Fibroblast of gingiva (primary cell): ENCODE results near the gene C16orf54.
"Not testable (repeated sequence)": the region's sequence is repeated elsewhere in the genome, so short reads cannot be mapped to it uniquely, and the experiment has no call there.

ENCODE experiments used
- DNase-seq: peaks from one replicate; pipeline ENCODE4 v3.0.0-alpha.2; 2011; ENCODE audit warnings: low read depth

The C16orf54 gene

DNA sequence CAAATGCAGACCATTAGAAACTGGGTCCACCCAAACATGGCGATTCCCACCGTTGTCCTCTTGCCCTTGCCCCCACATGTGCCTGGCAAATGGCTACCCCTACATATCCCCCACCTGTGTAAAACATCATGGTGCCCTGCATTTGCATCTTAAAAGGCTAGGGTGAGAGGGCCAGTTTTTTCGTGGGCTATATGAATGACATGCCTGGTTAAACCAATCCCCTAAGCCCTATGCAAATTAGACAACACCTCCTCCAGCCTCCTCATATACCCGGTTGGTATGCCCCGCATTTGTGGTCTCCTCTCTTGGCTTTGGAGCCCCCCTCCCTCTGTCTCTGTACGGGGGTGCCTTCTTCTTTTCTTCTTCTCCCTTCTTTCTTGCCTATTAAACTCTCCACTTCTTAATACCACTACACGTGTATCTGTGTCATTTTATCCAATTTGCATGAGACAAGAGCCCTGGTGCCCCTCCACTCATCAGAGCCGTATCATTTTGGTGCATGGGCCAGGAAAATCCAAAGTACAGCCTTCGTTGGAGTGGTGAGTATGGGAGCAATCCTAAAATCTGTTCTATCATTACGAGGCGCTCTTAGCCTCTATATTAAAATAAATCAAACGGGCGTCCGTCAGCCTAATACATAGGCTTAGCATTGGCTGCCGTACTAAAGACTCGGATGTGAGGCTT, 36.7 kb downstream of the C16orf54 start:
- DNase-seq: no peak

DNA sequence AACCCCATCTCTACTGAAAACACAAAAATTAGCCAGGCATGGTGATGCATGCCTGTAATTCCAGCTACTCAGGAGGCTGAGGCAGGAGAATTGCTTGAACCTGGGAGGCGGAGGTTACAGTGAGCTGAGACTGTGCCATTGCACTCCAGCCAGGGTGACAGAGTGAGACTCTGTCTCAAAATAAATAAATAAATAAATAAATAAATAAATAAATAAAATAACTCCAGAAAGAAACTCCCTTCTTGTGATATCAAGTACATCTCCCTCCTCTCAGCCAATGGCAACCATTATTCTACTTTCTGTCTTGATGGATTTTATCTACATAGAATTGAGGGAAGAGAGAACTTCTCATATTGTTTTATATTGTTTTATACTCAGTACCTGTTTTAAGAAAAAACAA, 38.6 kb downstream of the C16orf54 start:
- not testable (repeated sequence) for DNase-seq

DNA sequence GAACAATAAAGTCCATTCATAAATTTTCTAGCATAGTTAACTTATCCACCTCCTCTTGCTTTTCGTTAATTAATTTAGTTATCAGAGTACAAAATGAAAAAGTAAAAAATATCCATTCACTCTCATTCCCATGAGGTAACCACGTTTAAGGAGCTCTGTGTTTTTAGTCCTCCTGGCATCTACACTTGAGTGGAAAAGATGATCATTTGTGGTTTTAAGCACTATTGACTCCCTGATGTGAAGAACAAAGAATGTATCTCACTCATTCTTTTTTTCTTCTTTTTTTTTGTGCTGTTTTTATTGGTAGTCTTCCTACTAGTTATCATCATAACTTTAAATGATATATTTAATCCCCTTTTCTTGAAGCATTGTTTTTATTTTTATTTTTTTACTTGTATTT, 40.8 kb downstream of the C16orf54 start:
- no peak for DNase-seq

DNA sequence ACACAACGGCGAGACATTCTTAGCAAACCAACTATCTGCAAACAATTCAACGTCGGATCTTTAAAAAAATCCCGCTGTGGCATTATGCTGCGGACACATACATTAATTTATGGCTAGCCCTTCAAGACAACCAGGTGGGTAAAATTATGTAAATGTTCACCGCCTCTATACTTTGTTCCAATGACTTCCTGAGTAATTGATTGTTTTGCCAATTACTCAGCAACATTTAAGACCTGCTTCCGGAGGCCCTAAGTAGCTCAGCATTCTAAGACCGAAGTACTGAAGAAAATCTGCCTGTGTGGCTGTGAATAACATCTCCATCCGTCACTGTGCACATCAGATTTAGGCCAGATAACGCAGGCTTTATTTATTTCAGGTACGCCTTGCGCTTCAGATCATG, 43.5 kb downstream of the C16orf54 start:
- no peak for DNase-seq

DNA sequence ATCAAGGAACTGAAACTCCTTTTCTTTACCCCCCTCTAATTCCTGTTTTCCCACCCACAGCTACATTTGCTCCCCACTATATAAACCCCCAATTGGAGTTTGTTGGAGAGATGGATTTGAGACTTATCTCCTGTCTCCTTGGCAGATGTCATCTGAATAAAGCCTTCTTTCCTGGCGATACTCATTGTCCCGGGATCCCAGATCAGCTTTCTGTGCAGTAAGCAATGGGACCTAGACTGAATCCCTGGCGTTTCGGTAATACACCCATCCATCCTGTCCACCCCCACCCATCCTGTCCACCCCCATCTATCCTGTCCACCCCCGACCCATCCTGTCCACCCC, 44.6 kb downstream of the C16orf54 start:
- DNase-seq: no peak

DNA sequence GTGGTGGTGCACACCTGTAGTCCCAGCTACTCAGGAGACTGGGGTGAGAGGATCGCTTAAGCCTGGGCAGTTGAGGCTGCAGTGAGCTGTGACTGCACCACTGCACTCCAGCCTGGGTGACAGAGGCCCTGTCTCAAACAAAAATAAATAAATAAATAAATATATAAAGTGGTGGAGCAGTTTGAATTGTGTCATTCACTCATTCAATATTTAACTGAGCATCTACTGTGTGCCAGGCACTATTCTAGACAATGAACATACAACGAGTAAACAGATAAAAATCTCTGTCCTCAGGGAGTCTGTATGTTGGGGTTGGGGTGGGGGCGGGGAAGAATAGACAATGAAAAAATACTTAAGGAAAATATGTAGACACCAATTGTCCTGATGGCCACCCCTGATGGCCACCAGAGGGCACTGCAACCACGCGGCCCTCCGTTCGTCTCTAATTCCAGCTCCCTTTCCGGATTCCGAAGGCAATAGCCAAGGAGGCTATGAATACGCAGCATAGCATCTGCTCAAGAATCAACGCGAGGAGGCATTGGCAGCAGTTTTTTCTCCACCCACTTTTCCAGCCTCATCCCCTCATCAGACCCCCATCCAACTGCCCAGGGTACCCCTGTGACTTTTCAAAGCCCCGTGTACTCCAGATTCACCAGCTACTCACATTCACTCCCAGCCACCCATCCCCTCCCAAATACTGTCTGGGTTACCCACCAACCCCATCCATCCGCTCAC, 45.4 kb downstream of the C16orf54 start:
- peak; percentile 80 for DNase-seq

DNA sequence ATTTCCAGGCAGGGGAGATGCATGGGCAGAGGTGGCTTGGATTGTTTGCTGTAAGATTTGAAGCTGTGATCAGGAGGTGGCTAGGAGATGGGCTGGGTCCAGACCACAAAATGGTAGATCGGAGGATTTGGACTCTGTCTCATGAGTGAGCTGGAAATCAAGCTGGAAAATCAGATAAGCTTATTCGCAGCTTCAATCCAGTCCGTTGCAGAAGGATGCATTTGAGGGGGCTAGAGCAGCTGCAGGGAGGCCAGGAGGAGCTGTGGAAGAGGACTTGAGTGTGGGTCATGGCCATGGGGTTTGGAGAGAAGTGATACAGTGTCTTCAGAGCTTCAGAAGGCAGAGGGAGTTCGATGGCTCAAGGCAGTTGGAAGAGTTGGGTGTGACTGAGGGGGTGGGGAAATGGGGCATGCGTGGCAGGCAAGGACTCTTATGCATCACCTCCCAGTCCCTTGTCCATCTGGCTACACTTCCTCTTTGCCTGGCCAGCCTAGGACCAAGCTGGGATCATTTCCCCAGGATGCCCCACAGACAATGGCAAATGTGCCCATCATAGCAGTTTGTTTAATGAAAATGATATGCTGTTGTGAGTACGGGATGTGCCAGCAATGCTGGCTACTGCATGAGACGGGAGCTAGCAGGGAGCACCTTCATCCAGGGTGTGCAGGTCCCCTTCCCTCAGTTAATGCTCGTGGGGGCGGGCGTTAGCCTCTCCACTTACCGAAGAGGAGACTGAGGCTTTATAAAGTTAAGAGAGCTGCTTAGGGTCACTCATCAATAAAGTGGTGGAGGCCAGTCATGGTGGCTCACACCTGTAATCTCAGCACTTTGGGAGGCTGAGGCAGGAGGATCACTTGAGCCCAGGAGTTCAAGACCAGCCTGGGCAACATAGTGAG, 46.2 kb downstream of the C16orf54 start:
- DNase-seq: no peak

DNA sequence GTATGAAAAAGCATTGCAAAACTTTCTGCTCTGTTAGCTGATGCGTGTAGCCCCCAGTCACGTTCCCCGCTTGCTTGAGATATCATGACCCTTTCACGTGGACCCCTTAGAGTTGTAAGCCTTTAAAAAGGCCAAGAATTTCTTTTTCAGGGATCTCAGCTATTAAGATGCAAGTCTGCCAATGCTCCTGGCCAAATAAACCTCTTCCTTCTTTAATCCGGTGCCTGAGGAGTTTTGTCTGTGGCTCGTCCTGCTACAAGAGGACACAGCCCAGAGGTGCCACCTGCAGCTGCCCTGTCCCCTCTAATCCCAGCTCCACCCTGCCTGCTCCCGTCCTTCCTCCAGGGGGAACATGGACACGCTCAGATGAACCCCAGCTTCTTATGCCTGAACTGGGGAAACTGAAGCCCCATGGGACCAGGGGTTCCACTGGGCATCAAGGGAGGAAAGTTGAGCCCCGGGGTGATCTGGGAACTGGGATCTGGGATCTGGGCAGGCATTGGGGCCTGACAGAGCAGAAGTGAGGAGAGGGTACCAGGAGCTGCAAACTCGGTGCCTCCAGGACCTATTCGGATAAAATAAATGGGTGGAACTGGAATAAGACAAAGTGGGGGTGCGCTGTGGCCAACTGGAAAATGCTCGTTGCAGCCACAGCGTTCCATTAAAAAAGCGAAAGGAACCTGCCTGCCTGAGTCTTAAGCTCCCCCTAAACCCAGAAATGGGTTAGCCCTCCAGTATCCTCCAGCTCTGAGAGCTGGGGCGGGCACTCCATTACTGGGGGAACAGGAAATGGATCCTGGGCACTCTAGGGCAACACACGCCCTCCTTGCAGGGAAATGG, 47.1 kb downstream of the C16orf54 start:
- no peak for DNase-seq

DNA sequence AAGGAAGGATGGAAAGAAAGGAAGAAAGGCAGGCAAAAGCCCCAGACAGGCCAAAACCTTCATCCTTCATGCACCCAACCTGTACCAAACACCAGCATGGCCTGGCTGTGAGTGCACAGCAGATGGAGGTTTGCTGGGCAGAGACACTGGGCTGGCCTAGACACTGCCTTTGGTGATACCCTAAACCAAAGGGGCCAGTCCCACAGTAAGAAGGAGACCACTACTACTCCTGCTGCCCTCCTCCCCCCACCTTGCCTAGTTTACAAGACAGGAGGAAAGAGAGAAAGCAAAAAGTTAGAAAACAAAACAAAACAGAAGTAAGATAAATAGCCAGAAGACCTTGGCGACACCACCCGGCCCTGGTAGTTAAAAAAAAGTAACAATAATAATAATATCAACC, 47.7 kb downstream of the C16orf54 start:
- no peak for DNase-seq

DNA sequence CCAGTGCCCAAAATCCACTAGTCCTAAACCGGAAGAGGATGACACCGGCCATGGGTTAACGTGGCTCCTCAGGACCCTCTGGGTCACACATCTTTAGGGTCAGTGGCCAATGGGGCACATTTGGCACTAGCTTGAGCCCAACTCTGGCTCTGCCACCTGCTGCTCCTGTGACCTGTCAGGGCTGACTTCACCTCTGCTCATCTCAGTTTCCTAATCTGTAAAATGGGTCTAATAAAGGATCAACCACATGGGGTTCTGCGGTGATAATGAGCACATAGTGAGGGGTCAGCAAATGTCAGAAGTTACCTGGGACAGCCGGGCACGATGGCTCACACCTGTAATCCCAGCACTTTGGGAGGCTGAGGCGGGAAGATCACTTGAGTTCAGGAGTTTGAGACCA, 48.4 kb downstream of the C16orf54 start:
- DNase-seq: no peak

DNA sequence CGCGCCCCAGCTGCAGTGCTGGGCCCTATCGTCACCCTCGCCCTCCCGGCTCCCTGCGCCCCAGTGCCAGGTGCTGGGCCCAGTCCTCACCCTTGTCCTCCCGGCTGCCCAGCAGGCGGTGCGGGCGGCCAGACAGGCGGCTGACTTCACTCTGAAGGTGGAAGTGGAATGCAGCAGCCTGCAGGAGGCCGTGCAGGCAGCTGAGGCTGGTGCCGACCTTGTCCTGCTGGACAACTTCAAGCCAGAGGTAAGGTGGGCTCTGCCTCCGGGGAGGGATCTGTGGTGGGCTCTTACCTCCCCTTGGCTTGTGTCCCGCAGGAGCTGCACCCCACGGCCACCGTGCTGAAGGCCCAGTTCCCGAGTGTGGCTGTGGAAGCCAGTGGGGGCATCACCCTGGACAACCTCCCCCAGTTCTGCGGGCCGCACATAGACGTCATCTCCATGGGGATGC, 48.9 kb downstream of the C16orf54 start:
- no peak for DNase-seq

DNA sequence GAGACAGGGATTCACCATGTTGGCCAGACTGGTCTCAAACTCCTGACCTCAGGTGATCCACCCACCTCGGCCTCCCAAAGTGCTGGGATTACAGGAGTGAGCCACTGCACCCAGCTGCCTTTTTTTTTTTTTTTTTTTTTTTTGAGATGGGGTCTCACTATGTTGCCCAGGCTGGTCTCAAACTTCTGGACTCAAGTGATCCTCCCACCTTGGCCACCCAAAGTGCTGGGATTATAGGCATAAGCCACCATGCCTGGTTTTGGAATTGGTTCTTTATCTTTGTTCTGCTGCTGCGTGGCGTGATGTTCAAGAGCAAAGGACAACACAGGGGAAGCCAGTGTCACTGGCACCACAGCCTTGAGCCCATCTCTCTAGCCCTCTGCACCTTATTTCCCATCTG, 50.1 kb downstream of the C16orf54 start:
- not testable (repeated sequence) for DNase-seq

DNA sequence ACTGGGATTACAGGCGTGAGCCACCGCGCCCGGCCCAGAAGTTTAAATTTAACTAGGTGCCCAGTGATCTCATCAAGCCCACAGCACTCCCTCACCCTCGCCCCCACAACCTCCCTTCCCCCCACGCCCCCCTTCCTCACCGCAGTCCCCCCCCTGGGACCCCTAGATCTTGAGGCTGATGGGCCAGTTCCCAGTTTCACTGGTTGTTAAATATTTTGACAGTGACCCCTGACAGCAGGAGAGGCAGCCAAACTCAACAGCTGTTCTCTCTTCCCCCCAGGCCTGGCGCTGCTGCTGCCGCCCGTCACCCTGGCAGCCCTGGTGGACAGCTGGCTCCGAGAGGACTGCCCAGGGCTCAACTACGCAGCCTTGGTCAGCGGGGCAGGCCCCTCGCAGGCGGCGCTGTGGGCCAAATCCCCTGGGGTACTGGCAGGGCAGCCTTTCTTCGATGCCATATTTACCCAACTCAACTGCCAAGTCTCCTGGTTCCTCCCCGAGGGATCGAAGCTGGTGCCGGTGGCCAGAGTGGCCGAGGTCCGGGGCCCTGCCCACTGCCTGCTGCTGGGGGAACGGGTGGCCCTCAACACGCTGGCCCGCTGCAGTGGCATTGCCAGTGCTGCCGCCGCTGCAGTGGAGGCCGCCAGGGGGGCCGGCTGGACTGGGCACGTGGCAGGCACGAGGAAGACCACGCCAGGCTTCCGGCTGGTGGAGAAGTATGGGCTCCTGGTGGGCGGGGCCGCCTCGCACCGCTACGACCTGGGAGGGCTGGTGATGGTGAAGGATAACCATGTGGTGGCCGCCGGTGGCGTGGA, 51.2 kb downstream of the C16orf54 start:
- DNase-seq: peak; percentile 26

DNA sequence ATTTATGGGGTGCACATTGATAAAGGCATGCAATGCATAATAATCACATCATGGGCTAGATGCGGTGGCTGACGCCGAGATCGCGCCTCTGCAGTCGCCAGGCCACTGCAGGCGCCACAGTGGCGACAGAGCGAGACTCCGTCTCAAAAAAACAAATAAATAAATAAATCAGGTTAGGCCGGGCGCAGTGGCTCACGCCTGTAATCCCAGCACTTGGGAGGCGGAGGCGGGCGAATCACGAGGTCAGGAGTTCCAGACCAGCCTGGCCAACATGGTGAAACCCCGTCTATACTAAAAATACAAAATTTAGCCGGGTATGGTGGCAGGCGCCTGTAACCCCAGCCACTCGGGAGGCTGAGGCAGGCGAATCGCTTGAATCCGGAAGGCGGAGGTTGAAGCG, 53.2 kb downstream of the C16orf54 start:
- not testable (repeated sequence) for DNase-seq
